Epithelial cell of esophagus (primary cell): Measurements from ENCODE around the gene SLAMF9.

Experiments
- DNase-seq: peaks from one replicate; pipeline ENCODE4 v3.0.0; 2010; ENCODE audit warnings: low read depth
- H3K4me3 ChIP-seq: 2 replicates; pipeline ENCODE4 v1.5.1; 2011; ENCODE audit warnings: mild to moderate bottlenecking, low read length, control low read depth
- TF ChIP-seq, protein P1 (sequence below): IDR thresholded peaks from 2 replicates; pipeline ENCODE4 v1.5.1; 2011; ENCODE audit warnings: low read depth, mild to moderate bottlenecking, low read length, control low read depth, inconsistent platforms; ENCODE audit not compliant: insufficient read depth; ENCODE audit errors: missing control alignments

SLAMF9 gene

GRCh38 chr1:159925719-159926078, 28.3 kb downstream of the SLAMF9 start:
- TF ChIP-seq, protein P1, sequence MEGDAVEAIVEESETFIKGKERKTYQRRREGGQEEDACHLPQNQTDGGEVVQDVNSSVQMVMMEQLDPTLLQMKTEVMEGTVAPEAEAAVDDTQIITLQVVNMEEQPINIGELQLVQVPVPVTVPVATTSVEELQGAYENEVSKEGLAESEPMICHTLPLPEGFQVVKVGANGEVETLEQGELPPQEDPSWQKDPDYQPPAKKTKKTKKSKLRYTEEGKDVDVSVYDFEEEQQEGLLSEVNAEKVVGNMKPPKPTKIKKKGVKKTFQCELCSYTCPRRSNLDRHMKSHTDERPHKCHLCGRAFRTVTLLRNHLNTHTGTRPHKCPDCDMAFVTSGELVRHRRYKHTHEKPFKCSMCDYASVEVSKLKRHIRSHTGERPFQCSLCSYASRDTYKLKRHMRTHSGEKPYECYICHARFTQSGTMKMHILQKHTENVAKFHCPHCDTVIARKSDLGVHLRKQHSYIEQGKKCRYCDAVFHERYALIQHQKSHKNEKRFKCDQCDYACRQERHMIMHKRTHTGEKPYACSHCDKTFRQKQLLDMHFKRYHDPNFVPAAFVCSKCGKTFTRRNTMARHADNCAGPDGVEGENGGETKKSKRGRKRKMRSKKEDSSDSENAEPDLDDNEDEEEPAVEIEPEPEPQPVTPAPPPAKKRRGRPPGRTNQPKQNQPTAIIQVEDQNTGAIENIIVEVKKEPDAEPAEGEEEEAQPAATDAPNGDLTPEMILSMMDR = no peak
- peak; percentile 94 for DNase-seq
- peak overlapping the region; percentile 96 for H3K4me3 ChIP-seq

DNA sequence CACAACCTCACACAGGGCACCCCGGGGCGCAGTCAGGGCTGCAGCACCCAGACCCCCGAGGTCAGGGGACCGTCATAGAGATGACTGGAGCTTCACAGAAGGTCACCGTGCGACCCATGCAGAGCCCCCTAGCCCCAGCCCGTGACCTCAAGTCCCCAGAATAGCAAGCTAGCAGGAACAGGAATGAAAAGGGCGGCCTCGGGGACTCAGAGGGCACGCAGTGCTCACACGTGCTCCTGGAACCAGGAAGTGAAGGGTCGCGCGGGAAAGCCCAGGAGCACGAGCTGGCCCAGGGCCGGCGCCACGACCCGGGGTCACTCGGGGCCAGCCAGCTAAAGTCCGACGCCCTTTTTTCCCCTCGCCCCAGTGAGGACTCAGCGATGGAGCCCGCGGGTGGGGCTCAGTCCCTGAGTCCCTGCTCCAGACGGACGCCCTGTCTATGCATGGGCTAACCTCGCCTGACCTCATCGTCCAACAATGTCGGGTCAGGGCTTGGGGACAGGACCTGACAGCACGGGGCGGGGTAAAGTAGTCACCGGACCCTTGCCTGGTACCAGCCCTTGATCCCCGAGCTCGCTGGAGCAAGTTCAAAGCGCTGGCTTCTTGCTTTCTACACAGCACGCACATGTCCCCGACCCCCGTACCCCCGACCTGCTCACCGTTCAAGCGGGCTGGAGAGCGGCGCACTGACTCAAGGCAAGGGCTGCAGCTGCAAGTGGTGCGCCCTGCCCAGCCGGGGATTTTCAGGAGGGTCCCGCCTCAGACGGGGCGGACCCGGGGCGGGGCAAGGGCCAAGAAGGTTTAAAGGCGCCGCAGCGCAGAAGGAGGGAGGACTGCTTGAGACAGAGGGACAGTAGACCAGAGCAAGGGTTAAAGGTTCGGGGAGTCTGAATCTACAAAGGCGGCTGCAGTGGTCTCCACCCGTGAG, 29.0 kb downstream of the SLAMF9 start, which contains the start of gene TAGLN2:
TSS of gene TAGLN2 (minus strand) at position 717 of the 928 bp plus-strand sequence. CDS start 4,998 bp downstream, outside the sequence.
- H3K4me3 ChIP-seq = peak within 1 kb of the TSS; percentile 96
- TF ChIP-seq, protein P1 = no peak
- DNase-seq = peak; percentile 95

DNA sequence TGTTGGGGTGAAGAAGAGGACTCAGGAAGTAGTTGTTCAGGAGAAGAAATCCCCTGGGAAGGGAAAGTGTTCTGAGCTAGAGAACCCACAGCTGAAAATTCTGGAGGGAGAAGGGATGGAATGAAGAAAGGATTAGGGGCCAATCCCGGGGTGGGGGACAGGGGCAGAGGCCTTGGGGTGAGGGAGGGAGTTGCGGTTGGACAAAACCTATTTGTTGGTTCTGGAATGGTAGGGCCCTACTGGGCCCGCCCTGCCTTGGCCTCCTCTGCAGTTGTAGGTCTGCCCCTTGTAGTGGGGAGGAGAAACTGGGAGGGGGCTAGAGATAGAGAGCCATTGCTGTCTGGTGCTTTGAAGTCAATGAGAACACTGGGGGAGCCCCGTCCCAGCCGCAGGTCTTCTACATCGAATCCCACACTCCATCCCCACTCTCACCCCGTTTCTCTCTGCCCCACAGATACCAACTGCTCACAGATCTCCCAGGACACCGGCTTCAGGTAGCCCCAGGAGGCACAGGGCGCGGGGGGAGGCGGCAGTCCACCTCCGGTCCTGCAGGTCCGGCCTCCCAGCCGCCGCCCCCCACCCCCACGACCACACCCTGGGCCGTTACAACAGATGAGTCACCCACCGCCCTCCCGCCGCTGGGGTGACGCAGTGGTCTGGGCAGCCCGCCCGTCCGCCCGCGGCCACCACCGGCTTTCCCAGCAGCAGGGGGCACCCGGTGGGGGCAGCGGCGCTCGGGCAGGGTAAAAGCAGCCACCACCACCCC, 29.8 kb downstream of the SLAMF9 start:
- DNase-seq = peak; percentile 91
- peak overlapping the region; percentile 96 for H3K4me3 ChIP-seq
- TF ChIP-seq, protein P1 = no peak

DNA sequence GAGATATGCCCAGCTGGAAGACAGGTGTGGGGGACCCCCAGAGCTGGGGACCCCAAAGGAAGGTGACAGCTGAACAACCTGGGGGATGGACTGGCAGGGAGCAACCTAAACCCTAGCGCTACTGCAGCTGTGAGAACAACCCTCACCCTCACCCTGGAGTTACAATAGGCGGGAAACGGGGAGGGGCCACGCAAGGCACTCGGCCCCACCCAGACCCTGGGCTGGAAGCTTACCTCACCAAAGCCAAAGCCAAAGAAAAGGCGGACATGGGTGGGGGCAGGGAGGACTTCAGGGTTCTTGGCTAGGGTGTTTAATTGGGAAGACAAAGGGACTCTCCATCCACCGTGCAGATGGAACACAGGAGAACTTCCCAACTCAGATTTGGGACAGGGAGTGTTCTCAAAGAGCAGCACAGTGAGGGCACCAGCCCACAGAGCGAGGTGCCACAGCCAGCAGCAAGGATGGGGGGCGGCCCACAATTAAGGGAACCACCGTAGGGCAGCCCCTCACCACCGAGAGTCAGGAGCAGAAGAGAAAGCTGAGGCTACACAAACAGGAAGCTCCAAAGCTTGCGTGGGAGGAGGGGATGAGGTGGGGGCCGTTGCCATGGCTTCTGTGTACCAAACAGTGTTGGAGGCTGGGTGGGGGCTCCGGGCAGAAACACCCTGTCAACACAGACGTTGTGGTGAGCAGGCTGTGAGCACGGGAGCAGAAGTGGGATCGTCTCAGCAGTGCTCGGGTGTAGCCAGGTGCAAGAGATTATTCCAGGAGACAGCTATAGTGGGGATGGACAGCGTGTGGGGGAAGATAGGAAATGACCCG, 30.6 kb downstream of the SLAMF9 start:
- H3K4me3 ChIP-seq = peak overlapping the region; percentile 96
- TF ChIP-seq, protein P1 = no peak
- peak; percentile 90 for DNase-seq

GRCh38 chr1:159922511-159923202, 31.4 kb downstream of the SLAMF9 start:
- TF ChIP-seq, protein P1 = no peak
- peak overlapping the region; percentile 96 for H3K4me3 ChIP-seq
- DNase-seq = no peak
